HG03066 (cell line): ENCODE measurements around the gene CTAG1B.
"Not testable (repeated sequence)": the region's sequence is repeated elsewhere in the genome, so short reads cannot be mapped to it uniquely, and the experiment has no call there.

ENCODE experiments used
- ATAC-seq: cut with Tn5 transposase; IDR thresholded peaks from one replicate; pipeline ENCODE4 v1.9.1; 2021; ENCODE audit warnings: low read depth; ENCODE audit not compliant: unreplicated experiment

CTAG1B gene

GRCh38 chrX:154592505-154592904 is 26.6 kb downstream of the CTAG1B start:
- no peak for ATAC-seq

DNA sequence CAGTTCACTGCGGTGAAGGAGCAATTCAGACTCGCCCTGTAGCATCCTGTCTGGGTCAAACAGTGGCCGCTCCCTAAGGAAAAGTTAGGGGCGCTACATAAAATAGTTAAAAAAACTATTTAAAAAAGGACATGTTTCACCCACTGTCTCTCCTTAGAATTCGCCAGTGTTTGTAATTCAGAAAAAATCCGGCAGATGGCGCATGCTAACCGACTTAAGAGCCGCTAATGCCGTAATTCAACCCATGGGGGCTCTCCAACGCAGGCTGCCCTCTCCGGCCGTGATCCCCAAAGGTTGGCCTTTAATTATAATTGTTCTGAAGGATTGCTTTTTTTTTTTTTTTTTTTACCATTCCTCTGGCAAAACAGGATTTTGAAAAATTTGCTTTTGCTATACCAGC is 28.7 kb downstream of the CTAG1B start:
- ATAC-seq: not testable (repeated sequence)

- ATAC-seq: not testable (repeated sequence)
These were observed 34.4 kb downstream of the CTAG1B start, which contains the start of gene CTAG1A for GRCh38 chrX:154584585-154585183. CTAG1A (plus strand) TSS chrX:154585133; CDS start chrX:154585207, 74 bp downstream.

- ATAC-seq: not testable (repeated sequence)
These were observed 36.1 kb downstream of the CTAG1B start for GRCh38 chrX:154582994-154583393.

GRCh38 chrX:154575076-154575475 is 44.0 kb downstream of the CTAG1B start:
- ATAC-seq: not testable (repeated sequence)

- ATAC-seq: not testable (repeated sequence)
These were observed 46.0 kb downstream of the CTAG1B start for GRCh38 chrX:154573061-154573460.

- ATAC-seq: not testable (repeated sequence)
These were observed 48.7 kb downstream of the CTAG1B start for GRCh38 chrX:154570361-154570760.
